Adrenal gland (tissue), 5 donors: ENCODE results near the gene CBS.
"Not testable (repeated sequence)": the region's sequence is repeated elsewhere in the genome, so short reads cannot be mapped to it uniquely, and the experiment has no call there.

Experiments
- POLR2A ChIP-seq, 2 donors: fragments of 450-650 bp; IDR thresholded peaks; one replicate each; pipeline ENCODE4 v1.6.1; 2017; ENCODE audit warnings: antibody characterized with exemption in 2 of 2, mild to moderate bottlenecking in 2 of 2, moderate library complexity in 1 of 2
- TF ChIP-seq, protein P1 (sequence below), 6 experiments: fragments of 450-650 bp in 4 of 6; fragments of 200-600 bp in 2 of 6; sonication (generic) in 1 of 6; IDR thresholded peaks; 1 replicate in 5 of 6; 2 replicates in 1 of 6; pipeline versions ENCODE4 v1.5.1 to v1.8.0; 2016 to 2021; ENCODE audit warnings: antibody characterized with exemption in 6 of 6, mild to moderate bottlenecking in 2 of 6, moderate library complexity in 1 of 6
- donor health status: DM: no; HTN: no; CAD: no.

DNA sequence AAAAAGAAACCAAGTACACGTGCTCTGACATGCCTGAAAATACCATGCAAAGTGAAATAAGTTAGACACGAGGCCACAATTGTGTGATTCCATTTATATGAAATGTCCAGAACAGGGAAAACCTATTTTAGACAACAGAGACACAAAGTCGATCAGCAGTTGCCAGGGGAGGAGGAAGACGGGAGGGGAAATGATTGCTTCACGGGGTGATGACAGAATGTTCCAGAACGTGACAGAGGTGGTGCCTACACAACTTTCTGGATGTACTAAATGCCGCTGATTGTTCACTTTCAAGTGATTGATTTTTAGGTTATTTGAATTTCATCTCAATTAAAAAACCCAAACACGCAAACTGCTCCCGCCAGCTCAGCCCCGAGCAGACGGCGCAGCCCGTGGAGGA, 22.5 kb downstream of the CBS start:
- TF ChIP-seq, protein P1, sequence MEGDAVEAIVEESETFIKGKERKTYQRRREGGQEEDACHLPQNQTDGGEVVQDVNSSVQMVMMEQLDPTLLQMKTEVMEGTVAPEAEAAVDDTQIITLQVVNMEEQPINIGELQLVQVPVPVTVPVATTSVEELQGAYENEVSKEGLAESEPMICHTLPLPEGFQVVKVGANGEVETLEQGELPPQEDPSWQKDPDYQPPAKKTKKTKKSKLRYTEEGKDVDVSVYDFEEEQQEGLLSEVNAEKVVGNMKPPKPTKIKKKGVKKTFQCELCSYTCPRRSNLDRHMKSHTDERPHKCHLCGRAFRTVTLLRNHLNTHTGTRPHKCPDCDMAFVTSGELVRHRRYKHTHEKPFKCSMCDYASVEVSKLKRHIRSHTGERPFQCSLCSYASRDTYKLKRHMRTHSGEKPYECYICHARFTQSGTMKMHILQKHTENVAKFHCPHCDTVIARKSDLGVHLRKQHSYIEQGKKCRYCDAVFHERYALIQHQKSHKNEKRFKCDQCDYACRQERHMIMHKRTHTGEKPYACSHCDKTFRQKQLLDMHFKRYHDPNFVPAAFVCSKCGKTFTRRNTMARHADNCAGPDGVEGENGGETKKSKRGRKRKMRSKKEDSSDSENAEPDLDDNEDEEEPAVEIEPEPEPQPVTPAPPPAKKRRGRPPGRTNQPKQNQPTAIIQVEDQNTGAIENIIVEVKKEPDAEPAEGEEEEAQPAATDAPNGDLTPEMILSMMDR (IDR thresholded peaks at IDR 0.05), result not testable (repeated sequence)
- TF ChIP-seq POLR2A (IDR thresholded peaks at IDR 0.05), result not testable (repeated sequence)
